HG03045 (cell line): ENCODE results near the gene SIL1.
"Not testable (repeated sequence)": the region's sequence is repeated elsewhere in the genome, so short reads cannot be mapped to it uniquely, and the experiment has no call there.

Experiments used
- ATAC-seq: cut with Tn5 transposase; IDR thresholded peaks from one replicate; pipeline ENCODE4 v1.9.1; 2021; ENCODE audit warnings: mild to moderate bottlenecking, moderate library complexity; ENCODE audit not compliant: unreplicated experiment

SIL1 gene

DNA sequence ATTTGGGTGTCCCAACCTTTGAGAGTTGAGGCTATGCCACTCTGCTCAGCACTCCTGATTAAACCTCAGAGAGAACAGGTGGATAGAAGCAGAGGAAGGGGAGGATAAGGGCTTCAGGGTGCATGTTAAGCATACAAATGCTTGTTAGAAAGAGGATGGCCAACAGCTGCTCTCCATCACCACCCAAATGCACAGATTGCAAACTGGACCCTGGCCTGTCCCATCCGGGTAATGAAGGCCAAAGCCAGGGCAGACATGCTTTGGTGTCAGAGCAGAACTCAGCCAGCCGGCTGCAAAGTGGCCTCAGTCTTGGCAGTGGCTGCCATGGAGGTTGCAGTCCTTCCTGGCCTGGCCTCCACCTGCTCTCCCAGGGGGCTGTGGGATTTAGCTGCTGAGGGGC, 84.3 kb downstream of the SIL1 start:
- ATAC-seq: no peak

DNA sequence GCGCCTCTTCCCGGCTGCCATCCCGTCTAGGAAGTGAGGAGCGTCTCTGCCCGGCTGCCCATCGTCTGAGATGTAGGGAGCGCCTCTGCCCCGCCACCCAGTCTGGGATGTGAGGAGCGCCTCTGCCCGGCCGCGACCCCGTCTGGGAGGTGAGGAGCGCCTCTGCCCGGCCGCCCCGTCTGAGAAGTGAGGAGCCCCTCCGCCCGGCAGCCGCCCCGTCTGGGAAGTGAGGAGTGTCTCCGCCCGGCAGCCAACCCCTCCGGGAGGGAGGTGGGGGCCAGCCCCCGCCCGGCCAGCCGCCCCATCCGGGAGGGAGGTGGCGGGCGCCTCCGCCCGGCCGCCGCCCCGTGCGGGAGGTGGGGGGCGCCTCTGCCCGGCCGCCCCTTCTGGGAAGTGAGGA, 85.8 kb downstream of the SIL1 start:
- not testable (repeated sequence) for ATAC-seq

DNA sequence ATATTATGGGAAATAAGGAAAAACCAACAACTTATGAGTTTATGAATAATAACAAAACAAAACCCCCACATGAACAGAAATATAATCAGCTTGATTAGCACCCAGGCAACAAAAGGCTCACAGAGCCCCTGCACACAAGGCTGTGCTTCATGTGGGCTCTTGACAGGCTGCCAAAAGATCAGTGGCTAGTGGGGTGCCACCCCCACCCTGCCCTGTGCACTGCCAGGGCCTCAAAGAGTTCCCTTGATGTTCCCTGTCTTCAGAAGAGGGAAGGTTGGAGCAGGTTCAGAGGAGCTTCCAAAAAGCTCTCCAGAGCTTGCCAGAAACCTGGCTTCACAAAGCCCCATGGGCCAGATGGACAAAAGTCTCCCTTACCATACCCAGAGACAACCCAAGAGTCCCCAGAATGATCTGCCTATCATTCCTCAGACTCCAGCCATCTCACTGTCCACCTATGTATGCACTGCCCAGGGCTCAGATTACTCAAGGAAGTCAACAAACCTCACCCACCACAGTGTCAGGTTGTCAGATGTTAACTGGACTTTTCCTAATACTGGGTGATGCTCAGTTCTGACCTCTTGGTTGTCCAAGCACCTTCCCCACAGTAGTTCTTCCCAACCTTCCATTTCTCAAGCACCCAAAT, 87.5 kb downstream of the SIL1 start:
- no peak for ATAC-seq

DNA sequence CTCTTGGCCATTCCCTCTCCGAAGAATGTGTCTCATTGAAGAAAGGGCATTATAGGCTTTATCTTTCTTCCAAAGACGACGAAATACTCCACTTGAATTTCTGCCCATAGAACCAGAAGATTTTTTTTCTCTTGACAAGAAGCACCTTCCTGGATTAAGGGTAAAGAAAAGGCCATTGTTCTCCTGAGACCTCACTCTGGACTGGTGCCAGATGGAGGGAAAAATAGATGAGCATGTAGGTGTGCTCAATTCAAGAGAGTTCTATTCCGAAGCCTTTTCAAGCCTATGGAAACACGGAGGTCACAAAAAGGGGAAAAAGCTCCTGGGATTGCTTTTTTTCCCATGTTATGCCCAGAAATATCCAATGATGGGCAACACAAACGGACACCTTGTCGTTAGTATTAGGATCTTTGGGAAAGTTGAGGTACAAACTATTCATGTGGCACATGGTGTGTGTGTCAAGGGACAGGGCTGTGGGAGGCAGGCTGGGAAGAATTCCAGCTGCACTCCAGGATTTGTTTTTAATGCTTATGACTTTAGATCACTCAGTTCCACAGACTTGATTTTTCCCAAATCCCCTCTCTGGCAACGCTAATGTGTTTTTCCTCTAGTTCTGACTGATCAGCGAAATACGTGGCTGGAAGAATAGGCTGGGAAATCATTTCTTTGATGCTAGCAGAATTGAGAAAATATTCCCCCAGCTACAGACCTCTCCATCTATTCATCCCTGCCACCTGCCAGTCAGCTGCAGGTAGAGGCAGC, 89.9 kb downstream of the SIL1 start:
- no peak for ATAC-seq

DNA sequence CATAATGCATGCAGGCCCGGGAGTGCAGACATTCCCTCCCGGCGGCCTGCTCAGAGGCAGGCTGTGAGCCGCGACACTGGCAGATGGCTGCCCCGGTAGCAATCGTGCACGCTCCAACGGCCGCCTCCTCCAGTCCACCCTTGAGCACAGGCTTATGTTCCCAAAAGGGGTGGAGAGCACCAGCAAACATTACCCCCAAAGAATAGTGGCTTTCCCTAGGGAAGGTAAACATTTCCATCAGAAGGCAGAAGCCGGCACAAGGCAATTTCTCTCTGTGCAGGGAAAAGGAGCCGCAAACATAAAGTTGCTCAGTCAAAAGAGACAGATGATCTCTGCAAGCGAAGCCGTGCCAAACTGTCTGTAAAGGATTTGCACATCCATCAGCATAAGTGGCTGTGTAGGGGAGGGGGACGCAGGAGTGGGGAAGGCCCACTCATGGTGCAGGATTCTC, 92.5 kb downstream of the SIL1 start:
- no peak for ATAC-seq

DNA sequence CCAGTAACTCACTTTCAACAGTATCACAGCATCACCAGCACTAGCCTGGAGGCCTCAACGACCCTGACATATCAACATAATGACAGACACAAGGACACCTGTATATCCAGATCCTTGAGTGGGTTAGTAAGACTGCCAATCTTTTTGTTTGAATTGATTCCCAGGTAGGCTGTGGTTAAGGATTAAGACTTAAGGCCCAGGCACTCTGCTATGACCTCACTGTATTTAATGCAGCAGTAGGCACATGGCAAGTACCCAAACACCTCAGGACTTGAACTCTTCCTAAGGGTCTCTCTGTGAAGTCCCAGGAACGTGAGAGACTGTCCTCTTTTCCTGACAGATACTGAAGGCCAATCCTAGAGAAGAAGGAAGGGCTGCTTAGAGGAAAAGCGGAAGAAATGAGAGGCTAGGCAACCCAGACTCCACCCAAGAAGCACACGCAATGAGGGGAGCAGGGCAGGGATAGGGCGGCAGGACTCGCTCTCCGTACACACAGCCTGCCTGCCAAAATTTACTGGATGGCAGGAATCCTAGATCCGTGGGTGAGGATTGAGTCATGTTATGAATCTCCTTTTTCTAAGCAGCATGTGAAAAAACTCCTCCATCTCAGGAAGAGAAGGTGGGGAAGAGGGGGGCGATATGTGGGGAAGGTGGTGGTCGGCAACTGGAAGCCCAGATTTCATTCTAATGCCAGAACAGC, 93.4 kb downstream of the SIL1 start:
- no peak for ATAC-seq

DNA sequence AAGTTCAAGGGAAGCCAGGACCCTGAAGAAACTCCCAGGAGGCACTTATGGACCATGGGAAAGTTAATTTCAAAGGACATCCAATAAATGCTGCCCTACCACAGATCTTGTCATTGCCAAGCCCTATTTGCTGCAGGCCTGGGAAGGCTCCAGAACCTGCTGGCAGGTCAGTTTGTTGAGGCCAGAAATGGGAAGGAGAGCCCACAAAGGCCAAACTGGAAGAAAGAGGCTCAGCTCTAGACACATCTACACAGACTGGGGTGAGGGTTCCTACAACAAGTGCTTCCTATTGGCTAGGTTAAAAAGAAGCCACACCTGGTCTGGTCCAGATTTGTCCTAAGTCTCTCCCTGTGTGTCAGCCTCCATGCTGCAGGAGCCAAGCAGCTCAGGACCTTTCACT, 94.4 kb downstream of the SIL1 start:
- no peak for ATAC-seq

DNA sequence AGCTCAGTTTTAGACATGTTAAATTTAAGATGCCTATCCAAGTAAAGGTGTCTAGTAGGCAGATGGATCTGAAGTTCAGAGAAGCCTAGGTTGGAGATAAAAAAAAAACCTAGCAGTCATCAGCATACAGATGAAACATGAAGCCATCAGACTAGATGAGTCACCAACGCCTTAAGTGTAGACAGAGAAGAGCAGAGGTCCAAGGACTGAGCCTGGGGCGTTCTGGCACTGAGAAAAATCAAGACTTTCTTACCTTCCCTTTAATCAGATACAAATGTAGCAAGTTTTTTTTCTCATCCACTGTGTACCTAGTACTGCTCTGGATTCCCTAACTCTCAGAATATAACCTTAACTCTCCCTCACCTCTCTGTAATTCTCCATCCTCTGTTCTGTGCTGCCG, 97.3 kb downstream of the SIL1 start:
- no peak for ATAC-seq

DNA sequence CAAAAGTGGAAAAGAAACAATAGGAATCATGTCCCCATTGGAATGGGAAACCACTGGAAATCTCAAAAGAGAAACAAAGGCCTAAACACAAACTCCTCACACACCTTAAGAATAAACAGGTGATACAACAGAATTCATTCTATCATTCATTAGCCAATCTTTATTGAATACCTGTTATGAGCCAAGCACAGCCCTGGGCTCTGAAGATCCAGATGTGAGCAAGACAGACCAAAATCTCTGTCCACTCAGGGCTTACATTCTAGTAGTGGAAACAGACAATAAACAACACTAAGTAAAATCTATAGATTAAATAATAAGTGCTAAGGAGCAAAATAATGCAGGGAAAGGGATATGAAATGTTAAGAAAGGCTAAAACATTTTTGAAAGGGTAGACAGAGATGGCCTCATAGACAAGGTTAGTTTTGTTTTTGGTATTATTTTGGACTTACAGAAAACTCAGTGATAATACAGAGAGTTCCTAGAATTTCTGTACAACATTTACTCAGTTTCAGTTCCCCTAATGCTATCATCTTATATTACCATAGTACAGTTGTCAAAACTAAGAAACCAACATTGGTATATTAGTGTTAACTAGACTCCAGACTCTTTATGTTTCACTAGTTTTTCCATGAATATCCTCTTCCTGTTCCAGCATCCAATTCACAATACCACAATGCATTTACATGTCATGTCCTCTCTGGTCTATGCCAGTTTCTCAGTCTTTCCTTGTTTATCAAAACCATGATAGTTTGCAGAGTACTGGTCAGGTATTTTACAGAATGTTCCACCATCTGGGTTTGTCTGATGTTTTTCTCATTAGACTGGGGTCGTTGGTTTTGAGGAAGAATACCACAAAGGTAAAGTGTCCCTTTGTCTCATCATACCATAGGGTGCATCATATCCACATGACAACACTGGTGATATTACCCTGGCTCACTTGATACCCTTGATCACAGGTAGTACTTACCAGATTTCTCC, 103.7 kb downstream of the SIL1 start:
- peak; percentile 88 for ATAC-seq

DNA sequence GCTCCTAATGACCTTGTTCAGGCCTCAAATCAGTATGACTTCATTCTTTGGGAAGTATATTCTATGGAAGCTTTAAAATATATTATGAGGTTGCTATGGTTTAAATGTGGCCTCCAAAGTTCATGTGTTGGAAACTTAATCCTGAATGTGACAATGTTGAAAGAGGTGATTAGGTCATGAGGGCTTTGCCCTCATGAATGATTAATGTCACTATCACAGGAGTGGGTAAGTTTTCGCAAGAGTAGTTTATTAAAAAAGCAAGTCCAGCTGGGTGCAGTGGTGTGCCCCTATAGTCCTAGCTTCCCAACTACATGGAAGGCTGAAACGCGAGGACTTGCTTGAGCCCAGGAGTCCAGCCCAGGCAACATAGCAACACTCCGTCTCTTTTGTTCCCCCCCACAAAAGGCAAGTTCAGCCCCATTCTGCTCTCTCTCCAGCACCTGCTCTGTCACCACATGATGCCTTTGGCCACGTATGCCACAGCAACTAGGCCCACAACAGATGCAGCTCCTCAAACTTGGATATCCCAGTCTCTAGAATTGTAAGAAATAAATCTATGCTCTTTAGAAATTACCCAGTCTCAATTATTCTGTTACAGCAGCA, 105.3 kb downstream of the SIL1 start:
- ATAC-seq: no peak

DNA sequence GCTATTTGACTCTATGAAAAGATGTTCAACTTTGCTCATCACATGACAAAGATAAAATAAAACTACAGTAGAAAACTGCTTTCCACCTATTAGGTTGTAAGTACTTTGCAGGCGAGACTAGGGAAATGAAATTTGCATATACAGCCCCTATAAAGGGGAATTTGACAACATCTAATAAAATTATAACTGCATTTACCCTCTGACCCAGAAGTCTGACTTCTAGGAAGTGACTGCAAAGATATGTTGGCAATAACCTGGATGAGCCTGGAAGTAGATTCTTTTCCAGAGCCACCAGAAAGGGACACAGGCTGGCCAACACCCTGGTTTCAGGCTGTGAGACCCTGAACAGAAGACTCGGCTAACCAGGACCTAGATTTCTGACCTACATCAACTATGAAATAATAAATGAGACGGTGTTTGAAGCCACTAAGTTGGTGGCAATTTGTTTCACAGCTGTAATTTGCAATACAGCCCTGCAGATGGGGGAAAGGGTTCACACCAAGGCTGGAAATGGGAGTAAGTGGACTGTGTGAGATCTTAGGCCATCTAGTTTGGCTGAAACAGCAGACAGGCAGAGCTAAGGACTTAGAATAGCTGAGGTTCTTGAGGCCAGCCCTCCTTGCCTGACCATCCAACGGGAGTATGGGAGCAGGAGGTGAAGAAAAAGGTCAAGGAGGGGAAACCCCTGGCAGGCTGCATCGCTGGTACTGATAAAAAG, 106.6 kb downstream of the SIL1 start:
- no peak for ATAC-seq

DNA sequence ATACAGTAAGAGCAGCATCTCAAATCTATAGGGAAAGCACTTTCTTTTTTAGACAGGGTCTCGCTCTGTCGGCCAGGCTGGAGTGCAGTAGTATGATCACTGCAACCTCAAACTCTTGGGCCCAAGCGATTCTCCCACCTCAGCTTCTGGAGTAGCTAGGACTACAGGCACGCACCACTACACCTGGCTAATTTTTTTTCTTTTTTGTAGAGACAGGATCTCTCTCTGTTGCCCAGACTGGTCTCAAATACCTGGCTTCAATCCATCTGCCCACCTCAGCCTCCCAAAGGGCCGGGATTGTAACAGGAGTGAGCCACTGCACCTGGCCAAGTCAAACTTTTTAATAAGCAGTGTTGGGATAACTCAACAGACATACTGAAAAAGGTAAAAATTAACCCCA, 107.6 kb downstream of the SIL1 start:
- no peak for ATAC-seq

DNA sequence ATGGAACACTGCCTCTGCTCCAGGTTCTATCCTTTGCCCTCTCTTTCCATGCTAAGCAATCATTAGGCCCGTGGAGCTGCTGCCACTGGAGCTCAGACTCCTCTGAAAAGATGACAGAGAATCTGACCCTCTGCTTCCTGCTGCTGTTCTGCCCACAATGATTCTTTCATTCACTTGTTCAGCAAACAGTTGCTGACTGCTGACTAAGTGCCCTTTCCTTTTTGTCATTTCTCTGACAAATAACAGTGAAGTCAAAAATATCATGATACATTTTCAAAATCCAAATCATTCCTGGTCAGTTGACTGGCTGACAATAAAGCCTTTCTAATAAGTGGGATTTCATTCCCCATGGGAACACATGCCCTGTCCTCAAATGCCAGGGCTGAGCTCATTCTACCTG, 110.1 kb downstream of the SIL1 start:
- no peak for ATAC-seq

DNA sequence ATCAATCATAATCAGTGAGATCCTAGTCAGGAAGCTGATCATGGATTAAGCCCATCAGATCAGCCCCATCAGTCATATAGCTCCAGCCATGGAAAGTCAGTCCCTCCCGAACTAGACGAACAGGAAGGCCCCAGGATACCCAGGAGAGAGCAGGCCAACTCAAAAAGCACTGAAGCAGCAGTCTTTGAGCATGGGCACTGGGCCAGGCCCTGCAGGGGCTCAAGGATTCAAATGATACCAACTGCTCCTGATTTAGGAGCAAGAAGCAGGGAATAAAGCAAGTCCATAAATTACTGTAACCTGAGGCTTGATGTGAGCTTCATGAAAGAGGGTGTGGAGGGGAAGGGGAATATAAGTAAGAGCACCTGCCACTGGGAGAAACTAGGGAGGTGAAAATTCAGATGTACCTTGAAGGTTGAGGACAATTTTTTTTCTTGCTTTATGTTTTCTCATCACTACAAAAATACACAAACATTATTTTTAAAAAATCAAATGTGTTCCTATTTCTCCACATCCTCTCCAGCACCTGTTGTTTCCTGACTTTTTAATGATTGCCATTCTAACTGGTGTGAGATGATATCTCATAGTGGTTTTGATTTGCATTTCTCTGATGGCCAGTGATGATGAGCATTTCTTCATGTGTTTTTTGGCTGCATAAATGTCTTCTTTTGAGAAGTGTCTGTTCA, 115.2 kb downstream of the SIL1 start:
- ATAC-seq: no peak

DNA sequence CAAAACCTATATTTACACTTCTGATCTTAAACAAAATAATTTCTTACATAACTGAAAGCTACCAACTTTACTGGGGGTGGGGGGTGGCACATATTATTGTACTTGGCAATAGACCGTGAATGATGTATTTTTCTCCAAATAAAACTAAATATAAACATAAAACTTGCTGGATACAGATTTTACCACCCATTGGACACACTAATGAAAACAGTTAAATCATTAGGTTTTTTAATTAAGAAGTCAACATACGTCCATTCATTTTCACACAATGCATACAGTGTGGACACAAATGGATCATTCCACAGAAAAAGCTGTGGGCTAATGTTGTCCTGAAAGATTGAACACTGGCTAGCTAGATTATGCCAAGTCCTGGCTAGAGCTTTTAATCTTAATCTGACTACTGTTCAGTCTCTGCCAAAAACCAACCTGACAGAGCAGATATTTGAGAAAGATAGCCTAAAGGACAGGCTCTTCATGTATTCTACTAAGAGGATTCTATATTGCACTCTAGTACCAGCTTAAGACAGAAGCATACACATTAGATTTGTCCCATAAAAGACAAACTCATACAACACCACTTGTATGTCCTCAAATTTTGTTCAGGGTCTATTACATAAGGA, 118.1 kb downstream of the SIL1 start:
- no peak for ATAC-seq

DNA sequence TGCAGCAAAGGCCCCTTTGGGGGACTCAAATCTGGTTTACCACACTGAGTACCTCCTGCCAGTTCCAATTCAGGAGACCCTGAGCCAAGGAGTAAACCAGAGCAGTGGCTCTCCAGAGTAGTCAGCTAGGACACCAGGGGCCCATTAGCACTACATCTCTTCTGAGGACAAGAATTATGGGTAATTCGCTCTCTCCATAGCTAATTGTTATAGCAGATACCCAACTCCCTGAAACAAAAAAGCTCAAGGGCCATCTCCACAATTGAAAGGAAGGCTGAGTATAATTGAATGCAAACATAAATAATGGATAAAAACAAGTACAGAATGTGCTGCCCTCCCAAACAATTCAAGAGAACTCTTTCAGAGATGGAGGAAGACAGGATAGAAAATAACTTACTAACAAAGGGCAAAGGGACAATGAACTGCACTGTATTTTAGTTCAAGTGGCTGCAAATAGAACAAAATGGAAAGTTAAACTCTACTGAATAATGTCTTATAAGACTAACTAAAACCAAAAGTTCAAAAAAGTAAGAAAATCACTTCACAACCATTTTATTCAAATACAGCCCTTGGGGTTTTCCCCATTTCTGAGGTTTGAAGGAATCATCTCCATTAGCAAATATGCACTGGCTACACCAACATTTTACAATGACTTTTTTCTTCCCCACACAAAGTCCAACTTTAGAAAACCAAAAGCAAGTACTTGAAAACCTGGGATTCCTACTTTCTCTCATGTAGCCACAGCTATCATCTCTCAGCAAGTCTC, 118.8 kb downstream of the SIL1 start:
- ATAC-seq: no peak

DNA sequence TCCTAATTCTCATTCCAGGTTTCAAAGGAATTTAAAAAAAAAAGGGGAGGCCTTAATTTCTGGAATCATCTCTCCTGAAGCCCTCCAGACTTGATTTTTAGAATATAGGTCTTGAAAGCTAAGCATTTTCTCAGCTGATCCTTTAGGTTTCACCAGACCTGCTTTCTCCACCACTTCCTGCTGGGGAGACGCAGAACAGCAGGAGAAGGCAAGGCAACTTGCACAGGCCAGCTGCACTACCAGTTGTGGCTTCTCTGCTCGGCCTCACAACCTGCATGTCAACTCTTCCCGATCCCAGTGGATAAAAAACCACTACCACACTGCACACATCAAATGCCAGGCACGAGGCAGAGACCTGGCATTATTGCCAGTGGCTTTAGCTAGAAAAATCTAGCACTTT, 119.8 kb downstream of the SIL1 start:
- ATAC-seq: no peak

DNA sequence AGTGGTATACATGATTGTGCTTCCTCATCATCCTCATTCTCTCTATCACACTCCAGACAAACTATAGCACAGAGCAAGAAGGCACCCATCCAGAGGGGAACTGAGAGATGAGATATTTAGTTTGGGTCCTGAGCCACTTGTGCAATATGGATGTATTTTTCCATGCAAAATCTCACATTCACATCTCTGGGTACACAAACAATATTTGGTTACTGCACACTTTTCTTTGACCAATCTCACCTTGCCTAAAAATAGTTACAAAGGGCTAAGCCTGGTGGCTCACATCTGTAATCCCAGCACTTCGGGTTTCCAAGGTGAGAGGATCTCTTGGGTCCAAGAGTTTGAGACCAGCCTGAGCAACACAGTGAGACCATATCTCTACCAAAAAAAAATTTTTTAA, 120.3 kb downstream of the SIL1 start:
- ATAC-seq: no peak
